H1 (cell line): ENCODE results near the gene BTN1A1. TPM values are rescaled to one million over a fixed set of nuclear protein-coding genes. Genes with fewer than 3 reads are reported as not detected.

ENCODE experiments used
- CTCF ChIA-PET: fragments of 300-600 bp; sonication (Branson Sonifier 250); formaldehyde crosslinking; loops from one replicate; lab custom pipeline; 2021; ENCODE audit not compliant: partially characterized antibody; lab: Charles Lee
- POLR2A ChIA-PET: fragments of 300-600 bp; sonication (Branson Sonifier 250); formaldehyde crosslinking; loops from one replicate; lab custom pipeline; 2021; ENCODE audit warnings: inconsistent platforms; ENCODE audit not compliant: partially characterized antibody; lab: Charles Lee
- DNase-seq, 2 experiments: peaks; one replicate each; pipeline versions ENCODE4 v3.0.0 to v3.0.0-alpha.2; 2010 to 2022; ENCODE audit warnings: low spot score in 2 of 2, low read depth in 1 of 2, mixed read lengths in 1 of 2
- FAIRE-seq: peaks from 2 replicates; lab custom pipeline; 2011; peaks lifted over from hg19 to GRCh38; lab: Jason Lieb, UNC
- H2AFZ ChIP-seq: 2 replicates; pipeline ENCODE4 v1.8.1; 2012; ENCODE audit warnings: low read length, inconsistent platforms
- H2AK5ac ChIP-seq: 2 replicates; pipeline ENCODE4 v1.6.1; 2013; ENCODE audit warnings: low read depth, low read length
- H2BK120ac ChIP-seq: replicated peaks from 2 replicates; pipeline ENCODE3; 2013; ENCODE audit warnings: low read depth, low read length, inconsistent platforms
- H2BK12ac ChIP-seq: 2 replicates; pipeline ENCODE4 v1.6.1; 2013; ENCODE audit warnings: low read depth, low read length
- H2BK15ac ChIP-seq: 2 replicates; pipeline ENCODE4 v1.6.1; 2013; ENCODE audit warnings: low read length
- H2BK20ac ChIP-seq: 2 replicates; pipeline ENCODE4 v1.6.1; 2013; ENCODE audit warnings: low read length
- H2BK5ac ChIP-seq: 2 replicates; pipeline ENCODE4 v1.6.1; 2013; ENCODE audit warnings: low read depth, low read length
- H3K14ac ChIP-seq: 2 replicates; pipeline ENCODE4 v1.6.1; 2013; ENCODE audit warnings: inconsistent platforms; ENCODE audit not compliant: insufficient read length
- H3K18ac ChIP-seq: 2 replicates; pipeline ENCODE4 v1.6.1; 2013; ENCODE audit warnings: low read length; ENCODE audit errors: extremely low read depth
- H3K23ac ChIP-seq: 2 replicates; pipeline ENCODE4 v1.6.1; 2013; ENCODE audit warnings: inconsistent platforms; ENCODE audit not compliant: insufficient read length
- H3K23me2 ChIP-seq: 2 replicates; pipeline ENCODE4 v1.6.1; 2013; ENCODE audit warnings: low read depth, low read length
- H3K27ac ChIP-seq: 2 replicates; pipeline ENCODE4 v1.6.1; 2011; ENCODE audit warnings: low read depth, low read length, inconsistent platforms
- H3K27me3 ChIP-seq, 4 experiments: replicated peaks in 1 of 4; 1 replicate in 1 of 4; 2 replicates in 3 of 4; pipeline versions ENCODE4 v1.6.1 to v1.8.1; 2011 to 2013; ENCODE audit warnings: low read length in 3 of 4, mild to moderate bottlenecking in 3 of 4, inconsistent platforms in 2 of 4, mixed read lengths in 2 of 4, moderate library complexity in 1 of 4; ENCODE audit not compliant: control insufficient read depth in 3 of 4, insufficient read depth in 3 of 4; ENCODE audit errors: extremely low read depth in 1 of 4
- H3K36me3 ChIP-seq, 4 experiments: 2 replicates each; pipeline versions ENCODE4 v1.6.1 to v1.8.1; 2011 to 2013; ENCODE audit warnings: mild to moderate bottlenecking in 4 of 4, low read length in 3 of 4, moderate library complexity in 2 of 4, control low read depth in 1 of 4, inconsistent platforms in 1 of 4; ENCODE audit not compliant: insufficient read depth in 4 of 4, control insufficient read depth in 2 of 4
- H3K4ac ChIP-seq: replicated peaks from 2 replicates; pipeline ENCODE3; 2013; ENCODE audit warnings: low read length, low read depth, mixed read lengths, inconsistent platforms; ENCODE audit not compliant: insufficient read length
- H3K4me1 ChIP-seq, 4 experiments: replicated peaks in 1 of 4; 1 replicate in 1 of 4; 2 replicates in 3 of 4; pipeline versions ENCODE4 v1.6.1 to v1.8.1; 2011 to 2013; ENCODE audit warnings: low read length in 3 of 4, inconsistent platforms in 2 of 4, mixed read lengths in 1 of 4; ENCODE audit not compliant: insufficient read depth in 4 of 4, control insufficient read depth in 3 of 4
- H3K4me2 ChIP-seq, 2 experiments: 2 replicates each; pipeline versions ENCODE4 v1.6.1 to v1.8.1; 2011 to 2013; ENCODE audit warnings: low read depth in 2 of 2, low read length in 2 of 2, control low read depth in 1 of 2, inconsistent platforms in 1 of 2, mild to moderate bottlenecking in 1 of 2; ENCODE audit not compliant: insufficient read depth in 1 of 2
- H3K4me3 ChIP-seq, 4 experiments: fragments of 200-600, 300-600 bp in 1 of 4; sonication (generic), shearing (Covaris generic), sonication (Bioruptor Twin) in 1 of 4; 2 replicates each; pipeline versions ENCODE4 v1.5.1 to v1.8.1; 2011 to 2016; ENCODE audit warnings: low read length in 4 of 4, low read depth in 3 of 4, control low read depth in 2 of 4, inconsistent platforms in 2 of 4, mild to moderate bottlenecking in 2 of 4, mixed read lengths in 1 of 4, moderate library complexity in 1 of 4; ENCODE audit not compliant: insufficient read depth in 2 of 4; ENCODE audit errors: extremely low read depth in 1 of 4
- H3K56ac ChIP-seq: replicated peaks from 2 replicates; pipeline ENCODE3; 2013; ENCODE audit warnings: low read depth, mild to moderate bottlenecking, mixed read lengths, low read length, inconsistent platforms; ENCODE audit not compliant: insufficient read length
- H3K79me1 ChIP-seq: 2 replicates; pipeline ENCODE4 v1.6.1; 2013; ENCODE audit warnings: low read depth, low read length, control low read depth
- H3K79me2 ChIP-seq, 2 experiments: 2 replicates each; pipeline versions ENCODE4 v1.6.1 to v1.8.1; 2012 to 2013; ENCODE audit warnings: low read length in 2 of 2, mild to moderate bottlenecking in 2 of 2, inconsistent platforms in 1 of 2; ENCODE audit not compliant: insufficient read depth in 2 of 2, control insufficient read depth in 1 of 2
- H3K9ac ChIP-seq, 4 experiments: replicated peaks in 1 of 4; 1 replicate in 1 of 4; 2 replicates in 3 of 4; pipeline versions ENCODE4 v1.6.1 to v1.8.1; 2011 to 2013; ENCODE audit warnings: low read depth in 3 of 4, low read length in 3 of 4, control low read depth in 2 of 4, mild to moderate bottlenecking in 2 of 4, moderate library complexity in 2 of 4, inconsistent platforms in 1 of 4; ENCODE audit errors: extremely low read depth in 1 of 4
- H3K9me3 ChIP-seq, 2 experiments: 2 replicates each; pipeline versions ENCODE4 v1.6.1 to v1.8.1; 2012 to 2013; ENCODE audit warnings: mild to moderate bottlenecking in 2 of 2, moderate library complexity in 2 of 2, control low read depth in 1 of 2, inconsistent platforms in 1 of 2, low read depth in 1 of 2, low read length in 1 of 2, mixed read lengths in 1 of 2; ENCODE audit not compliant: insufficient read depth in 2 of 2
- H4K20me1 ChIP-seq, 2 experiments: replicated peaks in 1 of 2; 2 replicates each; pipeline versions ENCODE3 to v1.8.1; 2011 to 2013; ENCODE audit warnings: inconsistent platforms in 2 of 2, low read length in 2 of 2, mild to moderate bottlenecking in 1 of 2; ENCODE audit not compliant: insufficient read depth in 2 of 2, control insufficient read depth in 1 of 2
- H4K5ac ChIP-seq: 2 replicates; pipeline ENCODE4 v1.6.1; 2013; ENCODE audit warnings: low read length, low read depth, mixed read lengths, inconsistent platforms; ENCODE audit not compliant: insufficient read length
- H4K8ac ChIP-seq: 2 replicates; pipeline ENCODE4 v1.8.0; 2013; ENCODE audit warnings: mild to moderate bottlenecking, moderate library complexity, low read length, inconsistent platforms; ENCODE audit not compliant: insufficient read depth; ENCODE audit errors: extremely low read depth
- H4K91ac ChIP-seq: replicated peaks from 2 replicates; pipeline ENCODE3; 2013; ENCODE audit warnings: low read length, mixed read lengths, inconsistent platforms; ENCODE audit not compliant: insufficient read length
- BCL11A ChIP-seq, 2 experiments: IDR thresholded peaks; one replicate each; pipeline ENCODE4 v1.6.1; 2011; ENCODE audit warnings: low read depth in 2 of 2, low read length in 2 of 2, mild to moderate bottlenecking in 2 of 2
- CBX5 ChIP-seq: fragments of 300-800, 300-1000 bp; sonication (generic); IDR thresholded peaks from 2 replicates; pipeline ENCODE4 v1.7.1; 2016; ENCODE audit warnings: antibody characterized with exemption, low read length, low read depth
- CTBP2 ChIP-seq: IDR thresholded peaks from 2 replicates; pipeline ENCODE4 v1.7.0; 2011; ENCODE audit warnings: borderline replicate concordance, mild to moderate bottlenecking, moderate library complexity, mixed read lengths, low read length; ENCODE audit not compliant: insufficient read depth, insufficient read length
- KDM1A ChIP-seq: fragments of 200-600, 300-600 bp; sonication (generic); IDR thresholded peaks from 2 replicates; pipeline ENCODE4 v1.7.1; 2016; ENCODE audit warnings: mild to moderate bottlenecking, low read length, borderline replicate concordance
- PHF8 ChIP-seq: fragments of 200-600 bp; sonication (generic); conservative IDR thresholded peaks from 2 replicates; pipeline ENCODE4 v1.7.1; 2012; ENCODE audit warnings: low read depth, mild to moderate bottlenecking, inconsistent platforms, low read length, moderate library complexity
- RFX5 ChIP-seq: IDR thresholded peaks from 2 replicates; pipeline ENCODE4 v1.6.1; 2011; ENCODE audit warnings: low read depth, low read length, improper control_type of control experiment, borderline replicate concordance
- RNF2 ChIP-seq: fragments of 200-900, 300-1000 bp; sonication (generic); IDR thresholded peaks from 2 replicates; pipeline ENCODE4 v1.7.1; 2016; ENCODE audit warnings: borderline replicate concordance, low read depth, mild to moderate bottlenecking, antibody characterized with exemption, low read length; ENCODE audit not compliant: poor library complexity, severe bottlenecking; ENCODE audit errors: missing control alignments
- SP2 ChIP-seq: IDR thresholded peaks from 2 replicates; pipeline ENCODE4 v1.6.1; 2012; ENCODE audit warnings: mild to moderate bottlenecking, low read length, inconsistent platforms
- WGBS, 2 experiments: shearing (Covaris generic) in 1 of 2; methylation state at CpG; one replicate each; pipeline versions ENCODE4 v1.1.6 to v1.1.7; 2013 to 2015; ENCODE audit warnings: low lambda C conversion rate in 2 of 2, mixed read lengths in 2 of 2, inconsistent platforms in 1 of 2, low coverage in 1 of 2, missing lambda C conversion rate in 1 of 2; ENCODE audit not compliant: insufficient replicate concordance in 2 of 2, insufficient coverage in 1 of 2, insufficient read length in 1 of 2; ENCODE audit errors: extremely low coverage in 1 of 2, missing lambda C conversion rate in 1 of 2; 5-methylcytosine and 5-hydroxymethylcytosine counted together
- polyA plus RNA-seq, 7 experiments: library from polyadenylated mRNA; depleted of rRNA in 3 of 7; stranded (reverse) in 5 of 7; unstranded in 2 of 7; fragments of >200 nt in 5 of 7; fragments of 200-250 nt in 2 of 7; gene quantifications; 1 replicate in 5 of 7; 2 replicates in 1 of 7; 4 replicates in 1 of 7; pipeline versions ENCODE4 v1.2.1 to v1.2.3, GENCODE V29; 2011 to 2013; ENCODE audit warnings: missing spikeins in 2 of 7, mixed read lengths in 2 of 7
- total RNA-seq: library from RNA; stranded (reverse); fragmentation: NEBNext Ultra II Directional; extraction: Animal tissue kit (Norgen Biotek cat#: 25700); gene quantifications from 2 replicates; pipeline ENCODE4 v1.2.1, GENCODE V29; 2021
- TF ChIP-seq, protein P1 (sequence below): IDR thresholded peaks from 2 replicates; pipeline ENCODE4 v1.6.1; 2012; ENCODE audit warnings: inconsistent platforms

BTN1A1 gene
- total and polyA plus RNA-seq, 2 of the 8 experiments (the other 6 are each of a cell fraction or from before 2014, with no cell fraction given), result 0.28 to 0.35 TPM

DNA sequence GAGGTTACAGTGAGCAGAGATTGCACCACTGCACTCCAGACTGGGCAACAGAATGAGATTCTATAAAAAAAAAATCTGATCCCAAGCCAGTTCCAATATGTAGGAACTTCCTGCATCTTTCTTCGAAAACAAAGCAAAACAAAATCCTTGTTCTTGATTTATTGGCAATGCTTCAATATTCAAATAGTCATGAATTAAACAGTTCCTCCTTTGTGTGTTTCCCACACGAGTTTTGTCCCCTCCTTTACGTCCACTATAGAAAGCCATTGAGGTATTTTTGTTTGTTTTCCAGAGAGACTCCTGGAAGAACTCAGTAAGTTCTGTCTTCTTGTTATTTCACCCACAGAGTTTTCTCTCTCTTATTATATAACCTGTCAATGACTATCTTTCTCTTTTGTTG, 7.6 kb downstream of the BTN1A1 start:
- Histone ChIP-seq H3K4ac (no peak overlapping the region), H3K4me2 (no peak overlapping the region), H2AFZ (no peak overlapping the region), H4K20me1 (no peaks in the 10 kb centered on the region), H3K23ac (no peak overlapping the region), H3K36me3 (no peaks in the 10 kb centered on the region), H3K27me3 (peaks cover 0 to 7% (median 4%) of the 10 kb centered on the region in 4 experiments; a peak in 5 of 7 replicates), H3K9me3 (no peaks in the 10 kb centered on the region), H3K23me2 (0 out of 2 replicates have a peak, but pooled peaks cover 3% of the 10 kb centered on the region), H3K14ac (no peak overlapping the region), H3K4me1 (no peaks in the 10 kb centered on the region), H4K8ac (no peak overlapping the region), H3K79me1 (no peaks in the 10 kb centered on the region), H4K5ac (no peak overlapping the region), H4K91ac (no peak overlapping the region), H2AK5ac (no peak overlapping the region), H3K79me2 (no peaks in the 10 kb centered on the region), H3K27ac (no peak overlapping the region), H3K4me3 (no peak overlapping the region), H2BK20ac (no peak overlapping the region), H2BK5ac (no peak overlapping the region), H2BK15ac (no peak overlapping the region), H2BK120ac (no peak overlapping the region), H3K18ac (no peak overlapping the region), H3K56ac (no peak overlapping the region), H2BK12ac (no peak overlapping the region), H3K9ac (no peak overlapping the region)
- ChIA-PET POLR2A (no interaction called here), CTCF (no interaction called here)
- DNase-seq (no peak), FAIRE-seq (no peak)
- 85% methylated on average over 3 of the region's 3 CpGs; no CpG with 5 or more reads in 1 of the 2 experiments for WGBS, 2 experiments
- TF ChIP-seq SP2 (no peak), BCL11A (IDR thresholded peaks at IDR 0.05; ENCODE audit: low read depth in 2 of 2, low read length in 2 of 2) (no peak), RNF2 (no peak), CTBP2 (no peak), KDM1A (no peak), RFX5 (no peak), CBX5 (no peak), PHF8 (no peak)
- TF ChIP-seq, protein P1, sequence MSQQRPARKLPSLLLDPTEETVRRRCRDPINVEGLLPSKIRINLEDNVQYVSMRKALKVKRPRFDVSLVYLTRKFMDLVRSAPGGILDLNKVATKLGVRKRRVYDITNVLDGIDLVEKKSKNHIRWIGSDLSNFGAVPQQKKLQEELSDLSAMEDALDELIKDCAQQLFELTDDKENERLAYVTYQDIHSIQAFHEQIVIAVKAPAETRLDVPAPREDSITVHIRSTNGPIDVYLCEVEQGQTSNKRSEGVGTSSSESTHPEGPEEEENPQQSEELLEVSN, result no peak
